Measurements from ENCODE around the gene CYP27C1.

CYP27C1 gene

GRCh38 chr2:127194447-127194846 lies 25.7 kb downstream of the CYP27C1 start:
- in situ Hi-C loops (cut with MboI; ENCODE audit: low sequenced_read_pairs) = no loop called here
- DNase-seq (ENCODE audit: low spot score in 2 of 2) = no peak
- no peaks in the 10 kb centered on the region for H3K27me3 ChIP-seq (ENCODE audit: low read depth)
- H3K4me1 ChIP-seq = no peaks in the 10 kb centered on the region; the same call in 1 of the 2 replicates
- H3K4me3 ChIP-seq = no peak overlapping the region
- no peaks in the 10 kb centered on the region for H3K36me3 ChIP-seq (replicated peaks)
- H3K9me3 ChIP-seq = no peaks in the 10 kb centered on the region

GRCh38 chr2:127193967-127194280 lies 26.2 kb downstream of the CYP27C1 start:
- in situ Hi-C loops (cut with MboI; ENCODE audit: low sequenced_read_pairs) = no loop called here
- no peak for DNase-seq (ENCODE audit: low spot score in 2 of 2)
- Histone ChIP-seq H3K36me3 (replicated peaks) (no peaks in the 10 kb centered on the region), H3K4me1 (no peaks in the 10 kb centered on the region; the same call in 1 of the 2 replicates), H3K9me3 (no peaks in the 10 kb centered on the region), H3K4me3 (no peak overlapping the region), H3K27me3 (ENCODE audit: low read depth) (no peaks in the 10 kb centered on the region)

GRCh38 chr2:127193164-127193966 lies 26.7 kb downstream of the CYP27C1 start:
- no peak overlapping the region for H3K4me3 ChIP-seq
- no peaks in the 10 kb centered on the region for H3K36me3 ChIP-seq (replicated peaks)
- no peak for DNase-seq (ENCODE audit: low spot score in 2 of 2)
- in situ Hi-C loops (cut with MboI; ENCODE audit: low sequenced_read_pairs) = no loop called here
- no peaks in the 10 kb centered on the region; the same call in 1 of the 2 replicates for H3K4me1 ChIP-seq
- no peaks in the 10 kb centered on the region for H3K27me3 ChIP-seq (ENCODE audit: low read depth)
- no peaks in the 10 kb centered on the region for H3K9me3 ChIP-seq

- in situ Hi-C loops (cut with MboI; ENCODE audit: low sequenced_read_pairs) = no loop called here
- H3K36me3 ChIP-seq (replicated peaks) = no peaks in the 10 kb centered on the region
- no peak overlapping the region for H3K4me3 ChIP-seq
- no peaks in the 10 kb centered on the region for H3K27me3 ChIP-seq (ENCODE audit: low read depth)
- no peaks in the 10 kb centered on the region for H3K9me3 ChIP-seq
- no peaks in the 10 kb centered on the region for H3K4me1 ChIP-seq
- DNase-seq (ENCODE audit: low spot score in 2 of 2) = no peak
These were observed 28.5 kb downstream of the CYP27C1 start for GRCh38 chr2:127191331-127192219.

- no peaks in the 10 kb centered on the region for H3K9me3 ChIP-seq
- H3K27me3 ChIP-seq (ENCODE audit: low read depth) = no peaks in the 10 kb centered on the region
- H3K4me1 ChIP-seq = no peaks in the 10 kb centered on the region
- H3K4me3 ChIP-seq = no peak overlapping the region
- in situ Hi-C loops (cut with MboI; ENCODE audit: low sequenced_read_pairs) = no loop called here
- no peak for DNase-seq (ENCODE audit: low spot score in 2 of 2)
- no peaks in the 10 kb centered on the region for H3K36me3 ChIP-seq (replicated peaks)
These were observed 31.3 kb downstream of the CYP27C1 start for GRCh38 chr2:127188797-127189196.

- Histone ChIP-seq H3K27me3 (ENCODE audit: low read depth) (no peaks in the 10 kb centered on the region), H3K36me3 (replicated peaks) (no peaks in the 10 kb centered on the region), H3K4me3 (no peak overlapping the region), H3K9me3 (no peaks in the 10 kb centered on the region), H3K4me1 (no peaks in the 10 kb centered on the region)
- in situ Hi-C loops (cut with MboI; ENCODE audit: low sequenced_read_pairs) = no loop called here
- no peak for DNase-seq (ENCODE audit: low spot score in 2 of 2)
These were observed 32.3 kb downstream of the CYP27C1 start for GRCh38 chr2:127187831-127188230.

- no peak for DNase-seq (ENCODE audit: low spot score in 2 of 2)
- H3K36me3 ChIP-seq (replicated peaks) = no peaks in the 10 kb centered on the region
- H3K4me3 ChIP-seq = no peak overlapping the region
- no peaks in the 10 kb centered on the region for H3K9me3 ChIP-seq
- in situ Hi-C loops (cut with MboI; ENCODE audit: low sequenced_read_pairs) = no loop called here
- H3K27me3 ChIP-seq (ENCODE audit: low read depth) = no peaks in the 10 kb centered on the region
- H3K4me1 ChIP-seq = no peaks in the 10 kb centered on the region
These were observed 32.9 kb downstream of the CYP27C1 start for GRCh38 chr2:127187081-127187775.

- no peaks in the 10 kb centered on the region for H3K9me3 ChIP-seq
- in situ Hi-C loops (cut with MboI; ENCODE audit: low sequenced_read_pairs) = no loop called here
These were observed 34.4 kb downstream of the CYP27C1 start for GRCh38 chr2:127185705-127186104.

GRCh38 chr2:127185093-127185492 lies 35.0 kb downstream of the CYP27C1 start:
- H3K4me3 ChIP-seq = no peak overlapping the region
- no peaks in the 10 kb centered on the region for H3K27me3 ChIP-seq (ENCODE audit: low read depth)
- H3K9me3 ChIP-seq = no peaks in the 10 kb centered on the region
- no peak for DNase-seq (ENCODE audit: low spot score in 2 of 2)
- in situ Hi-C loops (cut with MboI; ENCODE audit: low sequenced_read_pairs) = no loop called here
- H3K36me3 ChIP-seq (replicated peaks) = no peaks in the 10 kb centered on the region
- H3K4me1 ChIP-seq = no peaks in the 10 kb centered on the region

More at GRCh38 chr2:127185705-127186104, 34.4 kb downstream of the CYP27C1 start:
- Histone ChIP-seq H3K4me3 (no peak overlapping the region), H3K27me3 (ENCODE audit: low read depth) (no peaks in the 10 kb centered on the region), H3K36me3 (replicated peaks) (no peaks in the 10 kb centered on the region), H3K4me1 (no peaks in the 10 kb centered on the region)
- no peak for DNase-seq (ENCODE audit: low spot score in 2 of 2)

- no peaks in the 10 kb centered on the region for H3K36me3 ChIP-seq (replicated peaks)
- no peaks in the 10 kb centered on the region for H3K9me3 ChIP-seq
- no peaks in the 10 kb centered on the region for H3K4me1 ChIP-seq
- no peaks in the 10 kb centered on the region for H3K27me3 ChIP-seq (ENCODE audit: low read depth)
- no peak for DNase-seq (ENCODE audit: low spot score in 2 of 2)
- H3K4me3 ChIP-seq = no peak overlapping the region
- in situ Hi-C loops (cut with MboI; ENCODE audit: low sequenced_read_pairs) = no loop called here
These were observed 36.3 kb downstream of the CYP27C1 start for GRCh38 chr2:127183771-127184170.

GRCh38 chr2:127182626-127183458 lies 37.3 kb downstream of the CYP27C1 start:
- Histone ChIP-seq H3K36me3 (replicated peaks) (no peaks in the 10 kb centered on the region), H3K4me3 (no peak overlapping the region), H3K27me3 (ENCODE audit: low read depth) (no peaks in the 10 kb centered on the region), H3K4me1 (no peaks in the 10 kb centered on the region), H3K9me3 (no peaks in the 10 kb centered on the region)
- in situ Hi-C loops (cut with MboI; ENCODE audit: low sequenced_read_pairs) = no loop called here
- no peak for DNase-seq (ENCODE audit: low spot score in 2 of 2)

GRCh38 chr2:127181851-127182250 lies 38.2 kb downstream of the CYP27C1 start:
- Histone ChIP-seq H3K27me3 (ENCODE audit: low read depth) (no peaks in the 10 kb centered on the region), H3K36me3 (replicated peaks) (no peaks in the 10 kb centered on the region), H3K4me1 (no peaks in the 10 kb centered on the region), H3K4me3 (no peak overlapping the region), H3K9me3 (no peaks in the 10 kb centered on the region)
- DNase-seq (ENCODE audit: low spot score in 2 of 2) = no peak
- in situ Hi-C loops (cut with MboI; ENCODE audit: low sequenced_read_pairs) = no loop called here

GRCh38 chr2:127179766-127180165 lies 40.3 kb downstream of the CYP27C1 start:
- in situ Hi-C loops (cut with MboI; ENCODE audit: low sequenced_read_pairs) = no loop called here
- H3K4me1 ChIP-seq = no peaks in the 10 kb centered on the region
- H3K36me3 ChIP-seq (replicated peaks) = no peaks in the 10 kb centered on the region
- no peak overlapping the region for H3K4me3 ChIP-seq
- no peaks in the 10 kb centered on the region for H3K27me3 ChIP-seq (ENCODE audit: low read depth)
- no peaks in the 10 kb centered on the region for H3K9me3 ChIP-seq
- no peak for DNase-seq (ENCODE audit: low spot score in 2 of 2)
